Activated CD4-positive, CD25-positive, alpha-beta regulatory T cell treated with anti-CD3 and anti-CD28 coated beads, Interleukin-2, amount 50 U/mL, for 24 hours (primary cell): ENCODE results near the gene TYROBP.
"Not testable (repeated sequence)": the region's sequence is repeated elsewhere in the genome, so short reads cannot be mapped to it uniquely, and the experiment has no call there.

Source experiments
- ATAC-seq, 2 donors: fragments of 150-1000 bp; cut with Tn5 transposase; one replicate each; pipeline ENCODE4 v1.10.0; 2021; ENCODE audit warnings: mild to moderate bottlenecking in 1 of 2, moderate library complexity in 1 of 2

Gene TYROBP

GRCh38 chr19:35908010-35908441, at the start of gene TYROBP:
Gene TYROBP (minus strand): TSS chr19:35908295. CDS start chr19:35908228, 67 bp downstream.
- ATAC-seq: no peak

GRCh38 chr19:35957411-35957810, 49.3 kb upstream of the TYROBP start:
- ATAC-seq: not testable (repeated sequence)

GRCh38 chr19:35955881-35956634, 48.0 kb upstream of the TYROBP start:
- no peak for ATAC-seq

GRCh38 chr19:35949131-35949530, 41.0 kb upstream of the TYROBP start:
- ATAC-seq: no peak

GRCh38 chr19:35946203-35946602, 38.1 kb upstream of the TYROBP start:
- no peak for ATAC-seq

GRCh38 chr19:35945121-35945790, 37.2 kb upstream of the TYROBP start:
- ATAC-seq: no peak

- ATAC-seq: no peak
Observed at GRCh38 chr19:35944556-35944955, 36.5 kb upstream of the TYROBP start.

- ATAC-seq: no peak
Observed at GRCh38 chr19:35943321-35944301, 35.5 kb upstream of the TYROBP start.

- no peak for ATAC-seq
Observed at GRCh38 chr19:35942235-35942634, 34.1 kb upstream of the TYROBP start.

- no peak for ATAC-seq
Observed at GRCh38 chr19:35940839-35941238, 32.7 kb upstream of the TYROBP start.

GRCh38 chr19:35940078-35940775, 32.1 kb upstream of the TYROBP start:
- ATAC-seq: no peak

- no peak for ATAC-seq
Observed at GRCh38 chr19:35939307-35940077, 31.4 kb upstream of the TYROBP start.

GRCh38 chr19:35938282-35939224, 30.5 kb upstream of the TYROBP start:
- no peak for ATAC-seq

- ATAC-seq: no peak
Observed at GRCh38 chr19:35937345-35938281, 29.5 kb upstream of the TYROBP start.

GRCh38 chr19:35936738-35937268, 28.7 kb upstream of the TYROBP start:
- no peak for ATAC-seq

GRCh38 chr19:35935911-35936737, 28.0 kb upstream of the TYROBP start, which contains the start of gene LRFN3:
Gene LRFN3 (plus strand): TSS chr19:35936374. CDS start chr19:35939426, 3,052 bp downstream.
- peak in 1 of 2 donors; percentile 8 for ATAC-seq

- ATAC-seq: no peak
Observed at GRCh38 chr19:35932291-35932936, 24.3 kb upstream of the TYROBP start.
